DMS153 treated with DMSO at 0.1 percent for 48 hours (cell line): ENCODE measurements around the gene KRT4.
"Not testable (repeated sequence)": the region's sequence is repeated elsewhere in the genome, so short reads cannot be mapped to it uniquely, and the experiment has no call there.

Experiments used
- DNase-seq: peaks from one replicate; lab custom pipeline; 2025; ENCODE audit not compliant: unreplicated experiment; lab: John Stamatoyannopoulos, UW

The KRT4 gene

DNA sequence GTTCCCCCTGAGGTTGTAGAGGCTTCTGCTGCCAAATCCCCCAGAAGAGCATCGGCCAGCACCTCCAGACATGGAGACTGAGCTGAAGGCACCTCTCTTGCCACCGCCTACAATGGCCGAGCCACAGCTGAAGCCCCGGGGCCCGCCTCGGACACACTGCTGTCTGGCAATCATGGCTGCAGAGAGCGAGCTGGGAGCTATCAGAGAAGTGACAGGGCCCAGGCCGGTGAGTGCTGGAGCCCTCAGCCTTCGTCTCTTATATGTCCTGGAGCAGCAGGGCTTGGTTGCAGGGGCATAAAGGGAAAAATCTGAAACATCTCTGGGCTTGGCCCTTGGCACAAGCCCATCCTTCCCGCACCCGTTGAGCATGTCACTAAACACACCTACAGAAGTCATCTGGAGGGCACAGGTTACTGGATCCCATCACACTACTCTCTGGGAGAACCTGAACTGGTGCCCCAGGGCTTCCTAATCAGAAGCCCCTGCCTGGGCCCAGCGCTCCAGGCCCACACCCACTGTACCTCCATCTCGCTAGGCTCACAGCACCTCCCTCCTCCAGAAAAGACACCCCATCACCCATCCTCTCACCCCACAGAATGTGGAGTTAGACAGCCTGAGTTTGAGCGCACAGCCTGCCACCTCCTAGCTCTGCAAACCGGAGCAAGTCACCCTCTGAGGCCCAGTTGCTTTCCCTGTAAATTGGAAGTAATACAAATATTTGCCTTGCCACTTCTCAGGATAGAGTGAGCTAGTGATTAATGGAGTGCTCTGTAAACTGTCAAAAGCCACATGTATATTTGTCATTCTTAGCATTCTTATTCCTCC, at the start of gene KRT4:
KRT4 (minus strand) TSS at position 232 of the 825 bp plus-strand sequence; CDS start at position 174, 58 bp downstream.
- peak; percentile 16 for DNase-seq

DNA sequence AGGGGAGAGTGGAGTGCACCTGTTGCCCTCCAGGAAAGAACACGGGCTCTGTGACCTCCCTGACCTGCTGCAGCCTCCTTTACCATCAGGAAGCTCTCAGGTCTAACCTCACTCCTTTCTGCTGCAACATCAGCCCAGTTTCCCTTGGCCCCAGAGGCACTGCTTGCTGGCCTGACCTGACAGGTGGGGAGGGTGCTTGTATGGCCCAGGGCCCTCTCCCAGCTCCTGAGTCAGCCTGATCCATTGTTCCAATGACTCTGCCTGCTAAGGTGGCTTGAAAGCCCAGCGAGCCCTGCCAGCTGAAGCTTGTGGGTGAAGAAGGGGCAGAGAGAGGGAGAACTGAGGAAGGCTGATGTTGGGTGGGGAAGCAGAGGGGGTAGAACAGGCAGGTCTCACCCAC, 48.1 kb upstream of the KRT4 start:
- no peak for DNase-seq

DNA sequence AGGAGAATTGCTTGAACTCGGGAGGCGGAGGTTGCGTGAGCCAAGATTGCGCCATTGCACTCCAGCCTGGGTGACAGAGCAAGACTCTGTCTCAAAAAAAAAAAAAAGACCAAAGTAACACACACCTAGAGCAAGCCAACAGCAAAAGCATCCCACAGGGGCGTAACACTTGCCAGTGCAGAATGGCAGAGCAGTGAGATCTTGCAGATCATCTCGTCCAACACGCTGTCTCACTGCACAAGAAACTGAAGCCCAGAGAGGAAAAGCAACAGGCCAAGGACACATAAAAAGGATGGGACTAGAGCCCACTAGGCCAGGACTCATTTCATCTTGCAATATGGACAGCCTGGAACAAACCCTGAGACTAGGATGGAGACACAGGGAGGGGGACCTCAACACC, 47.6 kb upstream of the KRT4 start:
- no peak for DNase-seq

DNA sequence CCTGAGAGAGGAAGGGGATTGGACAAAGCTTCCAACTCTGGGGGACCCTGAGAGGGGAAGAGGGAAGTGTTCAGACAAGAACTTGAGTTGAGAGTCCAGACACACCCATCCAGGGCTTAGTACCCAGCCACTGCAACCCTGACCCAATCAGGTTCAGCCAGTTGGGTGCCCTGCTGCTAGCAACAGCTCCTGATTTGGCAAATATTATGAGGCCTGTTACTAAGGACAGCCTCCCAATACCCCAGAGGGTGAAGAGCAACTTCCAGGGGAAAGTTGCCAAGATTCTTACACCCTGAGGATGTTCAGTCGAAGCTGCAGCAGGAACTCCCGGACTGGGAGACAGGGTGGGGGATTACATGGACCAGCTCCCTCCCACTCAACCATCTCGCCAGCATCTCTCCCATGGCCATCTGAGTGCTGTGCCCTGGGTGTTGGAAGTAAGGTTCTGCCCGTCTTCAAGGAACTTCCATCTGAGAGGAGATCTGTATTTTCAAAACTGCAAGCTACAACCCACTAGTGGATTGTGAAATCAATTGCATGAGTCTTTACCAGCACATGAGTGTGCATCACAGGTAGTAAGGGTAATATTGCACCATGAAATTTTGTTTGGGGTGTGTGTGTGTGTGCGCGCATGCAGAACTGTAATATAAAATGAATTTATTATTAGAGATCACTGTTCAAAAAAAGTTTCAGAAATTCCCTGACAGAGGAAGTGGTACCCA, 46.3 kb upstream of the KRT4 start:
- no peak for DNase-seq

DNA sequence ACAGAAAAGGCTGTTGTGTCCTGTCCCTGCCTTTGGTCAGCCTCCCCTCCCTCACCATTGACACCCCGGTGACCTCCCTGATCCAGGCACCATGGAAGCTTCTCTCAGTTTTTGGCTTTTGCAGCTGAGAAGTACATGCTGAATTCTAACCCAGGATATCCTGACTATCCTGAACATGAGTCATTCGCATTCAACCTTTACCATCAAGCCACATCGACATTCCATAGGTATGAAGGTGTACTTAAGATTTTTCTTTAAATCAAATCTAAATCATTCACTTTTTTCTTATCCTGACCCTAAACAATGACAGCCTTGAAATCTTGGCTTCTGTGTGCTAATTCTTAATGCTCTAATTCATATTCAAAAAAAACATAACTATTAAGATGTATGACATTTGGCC, 43.6 kb upstream of the KRT4 start:
- DNase-seq = no peak

DNA sequence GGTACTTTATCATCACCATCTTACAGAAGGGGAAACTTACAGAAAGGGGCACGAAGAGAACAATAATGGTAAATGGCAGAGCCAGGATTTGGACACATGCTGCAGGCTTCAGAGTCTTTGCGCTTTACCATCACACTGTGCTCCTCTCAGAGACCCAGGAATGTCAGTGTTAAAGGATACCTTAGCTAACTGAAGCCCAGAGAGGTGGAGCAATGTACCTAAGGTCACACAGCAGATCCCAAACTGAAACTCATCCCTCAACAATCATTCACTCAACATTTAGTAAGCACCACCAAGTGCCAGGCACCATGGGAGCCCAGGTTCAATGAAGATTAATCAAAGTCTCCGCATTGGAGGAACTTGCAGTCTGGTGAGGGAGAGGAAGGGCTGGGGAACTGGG, 42.9 kb upstream of the KRT4 start:
- no peak for DNase-seq

DNA sequence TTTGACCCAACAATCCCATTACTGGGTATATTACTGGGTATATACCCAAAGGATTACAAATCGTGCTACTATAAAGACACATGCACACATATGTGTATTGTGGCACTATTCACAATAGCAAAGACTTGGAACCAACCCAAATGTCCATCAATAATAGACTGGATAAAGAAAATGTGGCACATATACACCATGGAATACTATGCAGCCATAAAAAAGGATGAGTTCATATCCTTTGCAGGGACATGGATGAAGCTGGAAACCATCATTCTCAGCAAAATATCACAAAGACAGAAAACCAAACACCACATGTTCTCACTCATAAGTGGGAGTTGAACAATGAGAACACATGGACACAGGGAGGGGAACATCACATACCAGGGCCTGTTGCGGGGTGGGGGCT, 42.2 kb upstream of the KRT4 start:
- DNase-seq = not testable (repeated sequence)

DNA sequence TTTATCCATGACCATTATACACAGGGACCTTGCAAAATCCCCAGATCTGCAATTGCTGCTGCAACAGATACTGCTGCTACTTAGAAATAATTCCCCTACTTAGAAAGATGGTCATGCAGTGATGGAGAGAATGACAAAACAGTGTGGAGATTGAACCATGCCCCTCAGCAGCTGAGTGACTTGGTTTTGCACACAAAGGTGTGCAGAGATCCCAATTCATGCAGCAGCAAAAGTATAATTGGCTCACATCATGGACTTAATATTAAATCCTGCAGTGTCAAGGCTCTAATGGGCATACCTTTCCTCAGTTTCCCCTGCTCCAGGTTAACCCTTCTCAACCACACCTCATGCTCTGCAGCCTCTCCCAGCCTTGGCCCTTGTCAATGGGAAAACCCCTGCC, 37.9 kb upstream of the KRT4 start:
- no peak for DNase-seq

DNA sequence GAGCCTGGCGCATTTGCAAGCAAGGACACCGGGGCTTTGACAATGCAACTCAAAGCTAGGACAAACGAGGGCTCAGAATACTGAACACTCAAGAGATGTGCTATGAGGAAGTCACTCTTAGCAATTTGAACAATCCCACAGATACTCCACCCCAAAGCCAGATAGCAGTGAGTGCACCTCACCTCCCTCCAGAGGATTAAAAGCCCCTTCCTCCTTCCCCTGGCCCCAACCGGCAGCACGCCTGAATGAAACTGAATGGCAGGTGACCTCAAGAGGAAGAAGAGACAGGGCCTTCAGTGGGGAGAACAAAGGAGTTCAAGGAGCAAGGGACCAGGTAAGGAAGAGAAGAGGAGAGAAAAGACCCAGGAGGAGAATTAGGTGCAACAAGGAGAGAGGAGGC, 36.8 kb upstream of the KRT4 start:
- no peak for DNase-seq

DNA sequence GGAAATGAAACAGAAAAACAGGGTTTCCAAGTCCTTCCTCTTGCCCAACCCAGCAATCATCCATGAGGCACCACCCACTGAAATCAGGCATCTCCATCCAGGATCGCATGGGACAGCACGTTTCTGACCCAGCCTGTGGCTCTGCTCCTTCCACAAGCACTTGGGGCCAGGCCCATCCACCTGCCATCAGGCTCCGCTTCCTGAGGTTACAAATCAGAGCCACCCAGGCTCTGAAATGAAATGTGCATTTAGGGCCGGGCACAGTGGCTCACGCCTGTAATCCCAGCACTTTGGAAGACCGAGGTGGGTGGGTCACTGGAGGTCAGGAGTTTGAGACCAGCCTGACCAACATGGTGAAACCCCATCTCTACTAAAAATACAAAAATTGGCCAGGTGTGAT, 35.6 kb upstream of the KRT4 start:
- no peak for DNase-seq

DNA sequence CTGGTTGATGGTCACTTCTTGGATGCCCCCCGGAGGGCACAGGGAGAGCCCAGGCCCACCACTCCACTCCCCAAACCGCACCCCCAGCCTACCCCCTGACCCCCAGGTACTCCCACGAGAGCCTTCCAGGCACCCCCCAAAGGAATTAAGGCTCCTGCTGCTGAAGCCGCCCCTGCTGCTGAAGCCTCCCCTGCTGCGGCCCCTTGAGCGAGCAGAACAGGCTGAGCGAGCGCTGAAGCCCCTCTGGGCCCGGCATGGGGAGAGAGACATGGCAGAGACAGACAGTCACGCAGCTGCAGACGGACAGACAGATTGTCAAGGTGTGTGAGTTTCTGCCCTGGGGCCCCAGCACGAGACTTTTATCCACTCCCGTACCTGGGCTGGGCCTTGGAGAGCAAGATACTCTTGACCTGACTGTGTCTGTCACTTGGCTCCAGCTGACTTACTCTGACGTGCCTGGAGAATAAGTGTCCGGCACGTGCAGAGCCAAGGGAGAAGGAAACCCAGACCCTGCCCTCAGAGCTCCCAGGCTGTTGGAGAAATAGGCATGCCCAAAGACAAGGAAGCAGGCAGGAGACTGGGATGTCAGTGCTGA, 34.8 kb upstream of the KRT4 start, which contains the start of gene KRT78:
KRT78 (minus strand) TSS at position 334 of the 595 bp plus-strand sequence; CDS start at position 270, 64 bp downstream.
- DNase-seq = no peak

DNA sequence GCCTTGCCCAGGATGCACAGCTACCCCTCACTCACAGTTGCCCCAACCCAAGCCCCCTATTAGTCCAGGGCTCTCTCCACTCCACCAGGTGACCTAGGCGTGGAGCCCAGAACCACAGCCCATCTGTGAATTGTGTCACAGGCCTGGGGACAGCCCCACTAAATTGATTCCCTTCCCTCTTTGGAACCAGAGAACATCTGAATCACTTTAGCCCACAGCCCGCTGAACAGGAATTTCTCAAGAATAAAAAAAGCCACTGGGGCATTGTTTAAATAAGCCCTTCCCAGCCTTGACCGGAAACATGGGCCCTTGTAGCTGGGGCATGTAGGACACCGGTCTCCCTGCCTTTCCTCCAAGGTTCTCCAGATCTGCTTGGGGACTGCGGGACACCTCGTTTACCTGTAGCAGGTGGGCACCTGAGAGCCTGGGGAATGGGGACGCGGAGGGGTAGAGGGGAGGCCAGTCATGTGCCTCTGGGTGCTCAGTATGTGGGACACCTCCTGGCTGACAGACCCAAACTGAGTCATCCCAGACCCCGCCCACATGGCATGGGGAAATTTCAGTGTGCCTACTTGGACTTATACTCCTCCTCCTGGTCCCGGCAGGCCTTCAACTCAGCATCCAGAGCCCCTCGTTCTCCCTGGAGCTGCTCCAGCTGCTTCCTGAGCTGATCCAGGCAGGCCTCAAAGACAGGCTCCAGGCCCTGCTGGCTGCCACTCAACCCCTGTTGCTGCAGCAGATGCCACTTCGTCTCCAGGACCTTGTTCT, 33.6 kb upstream of the KRT4 start:
- no peak for DNase-seq

DNA sequence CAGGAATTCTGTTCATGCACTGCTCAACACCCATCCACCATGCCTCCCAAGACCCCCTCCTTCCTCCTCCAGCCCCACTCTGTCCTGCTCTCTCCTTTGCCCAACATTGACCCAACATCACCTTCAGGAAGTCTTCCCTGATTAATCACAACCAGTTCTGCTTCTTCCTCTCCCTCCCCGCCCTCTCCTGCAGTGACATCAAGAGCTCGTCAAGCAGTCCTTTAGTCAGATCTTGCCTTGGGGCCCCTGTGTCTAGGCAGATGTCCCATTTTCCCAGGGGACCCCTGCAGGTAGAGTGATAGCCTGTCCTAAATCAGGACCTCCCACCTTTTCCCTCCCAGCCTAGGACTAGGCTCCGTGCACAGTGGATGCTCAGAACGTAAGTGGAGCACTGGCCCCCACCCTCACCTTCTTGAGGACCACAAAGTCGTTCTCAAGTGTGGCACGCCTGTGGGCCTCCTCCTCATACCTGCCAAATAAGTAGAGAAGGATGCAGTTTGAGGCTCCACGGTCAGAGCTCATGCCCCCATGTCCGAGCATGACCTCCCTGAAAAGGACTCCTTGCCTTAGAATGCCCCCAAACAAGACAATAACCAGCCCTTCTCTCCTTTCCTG, 32.5 kb upstream of the KRT4 start:
- DNase-seq = no peak

DNA sequence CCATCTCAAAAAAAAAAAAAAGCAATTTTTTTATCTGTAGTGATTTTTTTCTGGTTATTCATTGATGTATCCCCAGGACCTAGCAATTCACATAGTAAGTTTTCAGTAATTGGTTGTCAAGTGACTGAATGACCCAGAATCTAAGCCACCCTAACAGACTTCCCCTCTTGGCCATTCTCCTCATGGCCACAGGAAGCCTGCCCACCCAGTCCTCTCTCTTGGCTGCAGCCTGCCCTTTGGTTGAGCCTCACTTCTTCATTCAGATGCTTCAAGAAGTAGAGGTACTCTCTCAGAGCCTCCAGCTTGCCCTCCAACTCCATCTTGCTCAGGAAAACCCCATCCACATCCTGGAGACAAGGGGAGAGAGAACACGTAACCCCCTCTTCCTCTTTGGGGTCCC, 32.0 kb upstream of the KRT4 start:
- no peak for DNase-seq

DNA sequence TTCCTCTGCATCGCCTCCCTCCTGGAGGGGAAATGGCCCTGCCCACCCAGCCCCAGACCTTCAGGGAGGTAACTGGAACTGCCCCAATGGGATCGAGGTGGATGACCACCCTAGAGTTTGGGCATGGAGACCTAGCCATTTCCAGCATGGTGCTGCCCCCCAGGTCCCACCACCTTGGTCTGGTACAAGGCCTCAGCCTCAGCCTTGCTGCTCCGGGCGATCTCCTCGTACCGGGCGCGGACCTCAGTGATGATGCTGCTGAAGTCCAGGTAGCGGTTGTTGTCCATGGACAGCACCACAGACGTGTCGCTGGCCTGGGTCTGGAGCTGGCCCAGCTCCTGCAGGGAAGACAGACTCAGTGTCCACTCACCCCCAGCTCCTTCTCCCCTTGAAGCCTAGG, 30.5 kb upstream of the KRT4 start:
- no peak for DNase-seq

DNA sequence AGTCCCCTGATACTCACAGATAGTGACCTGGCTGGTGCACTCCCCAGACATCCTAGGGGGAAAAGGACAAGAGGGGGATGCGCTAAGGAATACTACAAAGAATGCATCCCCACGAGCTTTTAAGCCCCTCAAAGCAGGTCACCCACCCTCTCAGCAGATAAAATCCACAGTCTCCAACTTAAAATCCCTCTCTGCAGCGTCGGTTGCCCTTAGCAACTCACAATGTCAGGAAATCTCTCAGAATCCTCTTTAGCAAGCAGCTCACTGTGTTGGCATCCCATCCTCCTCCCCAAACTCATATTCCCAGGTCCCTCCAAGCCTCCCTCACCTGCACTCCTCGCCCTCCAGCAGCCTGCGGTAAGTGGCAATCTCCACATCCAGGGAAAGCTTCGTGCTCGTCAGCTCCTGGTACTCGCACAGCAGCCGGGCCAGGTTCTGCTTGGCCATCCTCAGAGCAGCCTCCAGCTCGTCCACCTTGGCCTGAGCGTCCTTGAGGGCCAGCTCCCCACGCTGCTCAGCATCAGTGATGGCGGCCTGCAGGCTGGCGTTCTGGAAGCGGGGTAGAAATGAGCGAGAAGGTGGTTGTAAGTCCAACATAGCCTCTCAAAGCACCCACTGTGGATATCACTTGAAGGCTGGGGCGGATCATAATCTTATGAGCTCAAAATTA, 25.7 kb upstream of the KRT4 start:
- DNase-seq = no peak

DNA sequence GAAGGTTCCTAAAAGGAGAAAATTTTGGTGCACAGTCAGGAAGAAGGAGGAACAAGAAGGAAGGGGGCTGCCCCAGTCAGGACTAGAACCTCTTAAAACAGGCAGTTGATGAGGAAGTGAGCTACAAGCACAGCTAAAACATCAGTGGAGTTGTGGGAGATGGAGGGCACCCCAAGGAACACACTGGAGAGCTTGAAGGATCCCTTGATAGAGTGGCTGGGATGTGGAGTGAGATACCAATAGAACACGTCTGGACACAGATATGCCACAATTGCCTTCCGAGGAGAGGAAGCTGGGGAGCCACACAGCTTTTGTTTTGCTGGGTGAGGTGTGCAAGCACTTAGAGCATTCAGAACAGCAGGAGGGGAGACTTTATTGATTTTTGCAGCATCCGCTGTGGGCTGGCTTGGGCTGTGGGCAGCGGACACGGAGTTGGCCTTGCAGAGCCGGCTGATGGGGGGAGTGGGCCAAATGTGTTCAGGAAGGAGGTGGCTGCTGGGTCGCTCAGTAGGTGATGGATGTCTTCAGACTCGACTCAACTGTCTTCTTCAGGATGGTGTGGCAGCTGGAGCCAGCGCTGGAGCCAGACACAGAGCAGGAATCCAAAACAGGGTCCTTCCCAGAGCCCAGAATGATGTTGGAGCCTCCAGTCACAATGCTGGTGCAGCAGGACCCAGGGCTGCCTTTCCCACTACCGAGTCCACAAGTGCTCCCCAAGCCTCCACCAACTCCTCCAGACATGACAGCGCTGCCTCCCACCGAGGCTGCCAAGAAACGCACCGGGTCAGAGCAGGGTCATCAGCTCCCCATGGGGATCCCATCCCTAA, 24.9 kb upstream of the KRT4 start:
- no peak for DNase-seq

DNA sequence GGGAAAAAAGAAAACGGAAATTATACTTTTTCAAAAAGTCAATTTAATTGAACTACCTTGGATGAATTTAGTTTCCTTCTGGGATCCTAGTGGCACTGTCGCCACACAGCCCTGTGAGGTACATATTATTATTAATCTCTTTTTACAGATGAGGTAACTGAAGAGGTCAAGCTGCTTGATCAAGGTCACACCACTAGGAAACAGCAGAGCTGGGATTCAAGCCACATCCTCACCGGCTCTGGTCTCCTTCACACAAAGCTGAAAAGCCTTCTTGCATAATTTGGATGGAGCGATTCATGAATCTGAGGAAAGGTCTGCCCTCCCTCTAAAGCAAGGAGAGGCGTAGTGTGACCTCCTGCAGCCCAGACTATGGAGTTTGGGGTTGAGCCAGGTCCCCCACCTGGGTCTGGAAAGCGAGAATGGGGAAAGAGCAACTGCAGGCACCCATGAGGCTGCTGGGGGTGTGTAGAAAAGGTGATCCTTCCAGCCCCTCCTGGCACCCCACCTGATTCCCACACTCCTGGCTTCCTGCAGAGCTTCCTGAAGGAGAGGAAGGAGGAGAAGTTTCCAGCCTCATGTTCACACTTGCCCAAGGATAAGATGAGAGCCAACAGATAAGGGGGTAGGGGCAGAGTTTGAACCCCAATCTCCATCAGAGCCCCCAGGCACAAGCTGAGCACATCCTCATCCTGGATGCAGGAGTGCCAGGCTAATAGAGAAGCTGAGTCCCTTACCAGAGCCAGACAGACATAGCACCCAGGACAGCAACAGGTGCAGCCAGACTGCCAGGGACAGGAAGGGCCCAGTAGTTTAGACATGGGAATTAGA, 24.1 kb upstream of the KRT4 start:
- no peak for DNase-seq

DNA sequence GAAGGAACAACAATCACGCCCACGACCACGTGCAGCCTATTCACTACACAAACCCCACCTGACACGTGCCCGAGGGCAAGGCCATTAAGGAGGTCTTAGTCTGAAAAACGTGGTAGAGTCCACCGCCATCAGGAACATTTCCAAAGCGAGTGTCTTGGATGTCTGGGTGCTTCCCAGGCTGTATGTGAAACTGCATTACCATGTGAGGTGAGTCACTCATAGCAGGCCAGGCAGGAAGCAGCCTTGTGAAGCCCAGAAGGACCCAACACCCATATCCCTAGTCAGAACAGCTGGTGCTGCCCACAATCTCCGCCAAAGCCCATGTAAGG, 23.5 kb upstream of the KRT4 start:
- no peak for DNase-seq
